HepG2 (cell line): ENCODE data around the gene DCUN1D2. TPM values are rescaled to one million over a fixed set of nuclear protein-coding genes. Genes with fewer than 3 reads are reported as not detected.

Experiments
- ATAC-seq: fragments of 200-7000 bp; cut with Tn5 transposase; 3 replicates; pipeline ENCODE4 v1.9.1; 2020; ENCODE audit warnings: mild to moderate bottlenecking, moderate library complexity
- BruUV-seq: library from RNA; stranded (reverse); fragments of 400-500 nt; replicated peaks from 2 replicates; lab custom pipeline; 2021; lab: Mats Ljungman, UMichigan
- CTCF ChIA-PET: fragments of 300-600 bp; formaldehyde crosslinking; extraction: SDS; loops from one replicate; lab custom pipeline; 2021; ENCODE audit warnings: low total read pairs, inconsistent platforms, low intra/inter-chr PET ratio; lab: Yijun Ruan, JAX
- POLR2A ChIA-PET: fragments of 350-600 bp; sonication (Branson Sonifier 250); formaldehyde crosslinking; loops from one replicate; lab custom pipeline; 2020; ENCODE audit warnings: antibody characterized with exemption, inconsistent platforms; lab: Yijun Ruan, JAX
- DNase-seq: peaks from one replicate; pipeline ENCODE4 v3.0.0-alpha.2; 2015; ENCODE audit warnings: low spot score
- FAIRE-seq: peaks from 3 replicates; lab custom pipeline; 2011; peaks lifted over from hg19 to GRCh38; lab: Jason Lieb, UNC
- H2AFZ ChIP-seq: one replicate; pipeline ENCODE4 v1.6.1; 2011; ENCODE audit warnings: low read length, inconsistent platforms
- H3K27ac ChIP-seq: fragments of 300-600 bp; 3 replicates; pipeline ENCODE4 v1.8.0; 2011; ENCODE audit warnings: mixed run types, mild to moderate bottlenecking, mixed read lengths, low read length, inconsistent platforms; ENCODE audit not compliant: insufficient read depth; ENCODE audit errors: extremely low read length
- H3K27me3 ChIP-seq, 2 experiments: fragments of 200-600 bp in 1 of 2; 2 replicates in 1 of 2; 3 replicates in 1 of 2; pipeline versions ENCODE4 v1.6.0 to v1.8.0; 2011; ENCODE audit warnings: low read length in 2 of 2, mild to moderate bottlenecking in 2 of 2, moderate library complexity in 2 of 2, inconsistent platforms in 1 of 2; ENCODE audit not compliant: insufficient read depth in 2 of 2, control insufficient read depth in 1 of 2
- H3K36me3 ChIP-seq, 2 experiments: fragments of 200-600 bp in 1 of 2; replicated peaks in 1 of 2; 2 replicates in 1 of 2; 3 replicates in 1 of 2; pipeline versions ENCODE4 v1.5.1 to v1.8.0; 2011; ENCODE audit warnings: low read length in 2 of 2, inconsistent platforms in 1 of 2; ENCODE audit not compliant: insufficient read depth in 2 of 2, control insufficient read depth in 1 of 2
- H3K4me1 ChIP-seq: 2 replicates; pipeline ENCODE4 v1.5.1; 2012; ENCODE audit warnings: low read length, inconsistent platforms; ENCODE audit not compliant: insufficient read depth
- H3K4me2 ChIP-seq: 2 replicates; pipeline ENCODE4 v1.6.0; 2011; ENCODE audit warnings: low read depth, low read length, inconsistent platforms
- H3K4me3 ChIP-seq, 3 experiments: fragments of 200-600 bp in 1 of 3; sonication (generic), shearing (Covaris generic) in 1 of 3; replicated peaks in 1 of 3; 2 replicates each; pipeline ENCODE4 v1.5.1; 2011 to 2016; ENCODE audit warnings: low read length in 3 of 3, inconsistent platforms in 2 of 3, low read depth in 2 of 3, mild to moderate bottlenecking in 2 of 3, control low read depth in 1 of 3, mixed read lengths in 1 of 3; ENCODE audit not compliant: insufficient read depth in 1 of 3
- H3K79me2 ChIP-seq: one replicate; pipeline ENCODE4 v1.6.1; 2011; ENCODE audit warnings: low read length, inconsistent platforms; ENCODE audit not compliant: insufficient read depth
- H3K9ac ChIP-seq: 2 replicates; pipeline ENCODE4 v1.6.0; 2011; ENCODE audit warnings: mild to moderate bottlenecking, low read depth, low read length, inconsistent platforms; ENCODE audit not compliant: insufficient read depth
- H3K9me3 ChIP-seq: 2 replicates; pipeline ENCODE4 v1.5.1; 2012; ENCODE audit warnings: mild to moderate bottlenecking, low read length
- H4K20me1 ChIP-seq: 2 replicates; pipeline ENCODE4 v1.6.0; 2011; ENCODE audit warnings: inconsistent platforms, mild to moderate bottlenecking, low read length, moderate library complexity; ENCODE audit not compliant: insufficient read depth
- ARID4A ChIP-seq: sonication (generic); formaldehyde crosslinking; IDR thresholded peaks from 2 replicates; pipeline ENCODE4 v1.5.0; 2020; ENCODE audit warnings: mild to moderate bottlenecking, missing genetic modification reagents, borderline replicate concordance
- CENPX ChIP-seq: sonication (generic); formaldehyde crosslinking; IDR thresholded peaks from 2 replicates; pipeline ENCODE4 v1.9.0; 2021; ENCODE audit warnings: mild to moderate bottlenecking, missing genetic modification reagents, moderate library complexity
- NFE2 ChIP-seq: sonication (generic); formaldehyde crosslinking; IDR thresholded peaks from 2 replicates; pipeline ENCODE4 v1.4.0; 2020; ENCODE audit warnings: missing genetic modification reagents
- RAD51 ChIP-seq: fragments of 450-650 bp; IDR thresholded peaks from 2 replicates; pipeline ENCODE4 v1.6.1; 2016; ENCODE audit warnings: borderline replicate concordance
- TBP ChIP-seq: sonication (generic); formaldehyde crosslinking; IDR thresholded peaks from 2 replicates; pipeline ENCODE4 v1.5.0; 2020; ENCODE audit warnings: missing genetic modification reagents
- ZNF296 ChIP-seq: sonication (generic); formaldehyde crosslinking; conservative IDR thresholded peaks from 2 replicates; pipeline ENCODE4 v1.5.0; 2020; ENCODE audit warnings: mild to moderate bottlenecking, missing genetic modification reagents
- ZNF547 ChIP-seq: sonication (generic); formaldehyde crosslinking; IDR thresholded peaks from 2 replicates; pipeline ENCODE4 v1.5.1; 2020; ENCODE audit warnings: mild to moderate bottlenecking, missing genetic modification reagents
- ZNF816 ChIP-seq: sonication (generic); formaldehyde crosslinking; IDR thresholded peaks from 2 replicates; pipeline ENCODE4 v1.8.0; 2022; ENCODE audit warnings: missing genetic modification reagents, mild to moderate bottlenecking, borderline replicate concordance
- WGBS: methylation state at CpG from one replicate; pipeline ENCODE4 v1.1.6; 2017; ENCODE audit warnings: low lambda C conversion rate; 5-methylcytosine and 5-hydroxymethylcytosine counted together
- in situ Hi-C: cut with HindIII; loops from 2 replicates; pipeline ENCODE4 v1.10.0; 2017; ENCODE audit warnings: low pct_unique_long_range_greater_than_20kb; ENCODE audit not compliant: extremely low pct_ligation_motif_present
- intact Hi-C: fragments of 100-400 bp; cut with micrococcal nuclease; formaldehyde crosslinking; loops from one replicate; pipeline ENCODE4 v1.10.0; 2022; ENCODE audit not compliant: unreplicated experiment
- polyA plus RNA-seq, 8 experiments: library from polyadenylated mRNA; depleted of rRNA in 3 of 8; stranded (reverse) in 7 of 8; unstranded in 1 of 8; fragments of >200 nt; fragmentation: Illumina TruSeq in 4 of 8; extraction: Trizol in 4 of 8; gene quantifications; 2 replicates each; pipeline versions ENCODE4 v1.2.1 to v1.2.3, GENCODE V29; 2011 to 2016; ENCODE audit warnings: low read depth in 4 of 8, missing spikeins in 1 of 8, mixed read lengths in 1 of 8; ENCODE audit not compliant: insufficient read depth in 1 of 8
- total RNA-seq, 5 experiments: library from RNA; depleted of rRNA; stranded (reverse); fragments of >200 nt; fragmentation: Illumina TruSeq; extraction: Trizol; gene quantifications; 2 replicates each; pipeline ENCODE4 v1.2.3, GENCODE V29; 2016; ENCODE audit warnings: low read depth in 1 of 5
- TF ChIP-seq, protein P1 (sequence below): sonication (generic); formaldehyde crosslinking; IDR thresholded peaks from 2 replicates; pipeline ENCODE4 v1.4.0; 2020; ENCODE audit warnings: missing genetic modification reagents, borderline replicate concordance
- TF ChIP-seq, protein P2 (sequence below): IDR thresholded peaks from 2 replicates; pipeline ENCODE4 v1.6.1; 2016; ENCODE audit warnings: low read depth, missing genetic modification reagents, missing compliant biosample characterization
- TF ChIP-seq, protein P3 (sequence below): sonication (generic); formaldehyde crosslinking; IDR thresholded peaks from 2 replicates; pipeline ENCODE4 v1.4.0; 2020; ENCODE audit warnings: mild to moderate bottlenecking, missing genetic modification reagents

DCUN1D2 gene
- total and polyA plus RNA-seq, 2 of the 13 experiments (the other 11 are each of a cell fraction or from before 2014, with no cell fraction given): 9.1 to 9.6 TPM

DNA sequence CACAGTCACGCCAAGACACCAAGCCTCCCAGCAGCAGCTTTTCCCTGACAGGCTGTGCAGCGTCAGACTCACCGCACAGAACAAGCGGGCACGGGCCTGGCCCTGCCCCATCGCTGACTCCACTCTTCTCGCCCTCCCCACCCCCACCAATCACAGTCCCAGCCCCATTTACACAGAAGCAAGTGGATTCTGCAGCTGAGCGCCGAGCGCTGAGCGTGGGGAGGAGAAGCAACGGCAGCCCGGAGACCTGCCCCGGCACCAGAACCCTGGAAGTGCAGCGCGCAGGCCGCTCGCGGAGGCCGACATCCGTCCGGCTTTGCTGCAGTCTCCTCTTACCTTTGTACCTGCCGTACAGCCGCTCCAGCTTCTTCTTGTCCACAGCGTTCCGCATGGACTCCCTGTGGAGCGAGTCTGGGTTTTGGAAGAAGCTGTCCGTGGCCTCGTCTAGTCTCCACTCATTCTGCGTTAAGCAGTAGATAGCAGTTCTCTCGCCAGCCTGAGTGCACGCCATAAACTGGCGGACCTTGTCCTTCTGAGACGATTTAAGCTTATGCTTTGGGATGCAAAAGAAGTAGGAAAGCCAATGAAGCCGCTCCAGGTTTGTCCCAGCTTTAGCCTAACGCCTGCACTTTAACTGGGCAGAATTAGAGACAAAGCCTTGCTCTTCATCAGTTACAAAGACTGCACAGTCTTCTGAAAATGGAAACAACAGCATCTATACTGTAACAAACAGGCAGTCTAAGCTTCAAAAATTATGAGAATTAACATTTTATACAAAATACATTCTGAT is 6.8 kb downstream of the DCUN1D2 start:
- Histone ChIP-seq H2AFZ (no peak overlapping the region), H3K4me2 (no peak overlapping the region), H3K9me3 (no peaks in the 10 kb centered on the region), H3K4me1 (peaks cover 20% of the 10 kb centered on the region), H3K9ac (no peak overlapping the region), H3K27me3 (no peaks in the 10 kb centered on the region), H4K20me1 (peaks cover 7% of the 10 kb centered on the region; the same call in 1 of the 2 replicates), H3K79me2 (peaks cover 49% of the 10 kb centered on the region), H3K4me3 (no peak overlapping the region), H3K27ac (no peak overlapping the region), H3K36me3 (peaks cover 6 to 31% of the 10 kb centered on the region in 2 experiments; a peak in 4 of 5 replicates)
- ATAC-seq: no peak
- BruUV-seq: no TSS peak
- intact Hi-C loops (no loop called here), in situ Hi-C loops (no loop called here)
- 96% methylated on average over 36 of the region's 36 CpGs for WGBS
- no peak for FAIRE-seq
- ChIA-PET CTCF (no interaction called here), POLR2A (no interaction called here)
- no peak for DNase-seq
- TF ChIP-seq, protein P1, sequence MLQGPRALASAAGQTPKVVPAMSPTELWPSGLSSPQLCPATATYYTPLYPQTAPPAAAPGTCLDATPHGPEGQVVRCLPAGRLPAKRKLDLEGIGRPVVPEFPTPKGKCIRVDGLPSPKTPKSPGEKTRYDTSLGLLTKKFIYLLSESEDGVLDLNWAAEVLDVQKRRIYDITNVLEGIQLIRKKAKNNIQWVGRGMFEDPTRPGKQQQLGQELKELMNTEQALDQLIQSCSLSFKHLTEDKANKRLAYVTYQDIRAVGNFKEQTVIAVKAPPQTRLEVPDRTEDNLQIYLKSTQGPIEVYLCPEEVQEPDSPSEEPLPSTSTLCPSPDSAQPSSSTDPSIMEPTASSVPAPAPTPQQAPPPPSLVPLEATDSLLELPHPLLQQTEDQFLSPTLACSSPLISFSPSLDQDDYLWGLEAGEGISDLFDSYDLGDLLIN (CRISPR knock-in tag): no peak
- no peak for TF ChIP-seq ZNF296 (CRISPR knock-in tag)
- TF ChIP-seq ZNF816 (CRISPR knock-in tag): no peak
- no peak for TF ChIP-seq TBP
- TF ChIP-seq, protein P2, sequence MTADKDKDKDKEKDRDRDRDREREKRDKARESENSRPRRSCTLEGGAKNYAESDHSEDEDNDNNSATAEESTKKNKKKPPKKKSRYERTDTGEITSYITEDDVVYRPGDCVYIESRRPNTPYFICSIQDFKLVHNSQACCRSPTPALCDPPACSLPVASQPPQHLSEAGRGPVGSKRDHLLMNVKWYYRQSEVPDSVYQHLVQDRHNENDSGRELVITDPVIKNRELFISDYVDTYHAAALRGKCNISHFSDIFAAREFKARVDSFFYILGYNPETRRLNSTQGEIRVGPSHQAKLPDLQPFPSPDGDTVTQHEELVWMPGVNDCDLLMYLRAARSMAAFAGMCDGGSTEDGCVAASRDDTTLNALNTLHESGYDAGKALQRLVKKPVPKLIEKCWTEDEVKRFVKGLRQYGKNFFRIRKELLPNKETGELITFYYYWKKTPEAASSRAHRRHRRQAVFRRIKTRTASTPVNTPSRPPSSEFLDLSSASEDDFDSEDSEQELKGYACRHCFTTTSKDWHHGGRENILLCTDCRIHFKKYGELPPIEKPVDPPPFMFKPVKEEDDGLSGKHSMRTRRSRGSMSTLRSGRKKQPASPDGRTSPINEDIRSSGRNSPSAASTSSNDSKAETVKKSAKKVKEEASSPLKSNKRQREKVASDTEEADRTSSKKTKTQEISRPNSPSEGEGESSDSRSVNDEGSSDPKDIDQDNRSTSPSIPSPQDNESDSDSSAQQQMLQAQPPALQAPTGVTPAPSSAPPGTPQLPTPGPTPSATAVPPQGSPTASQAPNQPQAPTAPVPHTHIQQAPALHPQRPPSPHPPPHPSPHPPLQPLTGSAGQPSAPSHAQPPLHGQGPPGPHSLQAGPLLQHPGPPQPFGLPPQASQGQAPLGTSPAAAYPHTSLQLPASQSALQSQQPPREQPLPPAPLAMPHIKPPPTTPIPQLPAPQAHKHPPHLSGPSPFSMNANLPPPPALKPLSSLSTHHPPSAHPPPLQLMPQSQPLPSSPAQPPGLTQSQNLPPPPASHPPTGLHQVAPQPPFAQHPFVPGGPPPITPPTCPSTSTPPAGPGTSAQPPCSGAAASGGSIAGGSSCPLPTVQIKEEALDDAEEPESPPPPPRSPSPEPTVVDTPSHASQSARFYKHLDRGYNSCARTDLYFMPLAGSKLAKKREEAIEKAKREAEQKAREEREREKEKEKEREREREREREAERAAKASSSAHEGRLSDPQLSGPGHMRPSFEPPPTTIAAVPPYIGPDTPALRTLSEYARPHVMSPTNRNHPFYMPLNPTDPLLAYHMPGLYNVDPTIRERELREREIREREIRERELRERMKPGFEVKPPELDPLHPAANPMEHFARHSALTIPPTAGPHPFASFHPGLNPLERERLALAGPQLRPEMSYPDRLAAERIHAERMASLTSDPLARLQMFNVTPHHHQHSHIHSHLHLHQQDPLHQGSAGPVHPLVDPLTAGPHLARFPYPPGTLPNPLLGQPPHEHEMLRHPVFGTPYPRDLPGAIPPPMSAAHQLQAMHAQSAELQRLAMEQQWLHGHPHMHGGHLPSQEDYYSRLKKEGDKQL: no peak
- no peak for TF ChIP-seq ZNF547 (CRISPR knock-in tag)
- no peak for TF ChIP-seq RAD51
- TF ChIP-seq CENPX: no peak
- TF ChIP-seq ARID4A: no peak
- TF ChIP-seq NFE2 (CRISPR knock-in tag): no peak
- TF ChIP-seq, protein P3, sequence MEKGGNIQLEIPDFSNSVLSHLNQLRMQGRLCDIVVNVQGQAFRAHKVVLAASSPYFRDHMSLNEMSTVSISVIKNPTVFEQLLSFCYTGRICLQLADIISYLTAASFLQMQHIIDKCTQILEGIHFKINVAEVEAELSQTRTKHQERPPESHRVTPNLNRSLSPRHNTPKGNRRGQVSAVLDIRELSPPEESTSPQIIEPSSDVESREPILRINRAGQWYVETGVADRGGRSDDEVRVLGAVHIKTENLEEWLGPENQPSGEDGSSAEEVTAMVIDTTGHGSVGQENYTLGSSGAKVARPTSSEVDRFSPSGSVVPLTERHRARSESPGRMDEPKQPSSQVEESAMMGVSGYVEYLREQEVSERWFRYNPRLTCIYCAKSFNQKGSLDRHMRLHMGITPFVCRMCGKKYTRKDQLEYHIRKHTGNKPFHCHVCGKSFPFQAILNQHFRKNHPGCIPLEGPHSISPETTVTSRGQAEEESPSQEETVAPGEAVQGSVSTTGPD: no peak
